ENCODE data around the gene PTGDR.

Gene PTGDR

DNA sequence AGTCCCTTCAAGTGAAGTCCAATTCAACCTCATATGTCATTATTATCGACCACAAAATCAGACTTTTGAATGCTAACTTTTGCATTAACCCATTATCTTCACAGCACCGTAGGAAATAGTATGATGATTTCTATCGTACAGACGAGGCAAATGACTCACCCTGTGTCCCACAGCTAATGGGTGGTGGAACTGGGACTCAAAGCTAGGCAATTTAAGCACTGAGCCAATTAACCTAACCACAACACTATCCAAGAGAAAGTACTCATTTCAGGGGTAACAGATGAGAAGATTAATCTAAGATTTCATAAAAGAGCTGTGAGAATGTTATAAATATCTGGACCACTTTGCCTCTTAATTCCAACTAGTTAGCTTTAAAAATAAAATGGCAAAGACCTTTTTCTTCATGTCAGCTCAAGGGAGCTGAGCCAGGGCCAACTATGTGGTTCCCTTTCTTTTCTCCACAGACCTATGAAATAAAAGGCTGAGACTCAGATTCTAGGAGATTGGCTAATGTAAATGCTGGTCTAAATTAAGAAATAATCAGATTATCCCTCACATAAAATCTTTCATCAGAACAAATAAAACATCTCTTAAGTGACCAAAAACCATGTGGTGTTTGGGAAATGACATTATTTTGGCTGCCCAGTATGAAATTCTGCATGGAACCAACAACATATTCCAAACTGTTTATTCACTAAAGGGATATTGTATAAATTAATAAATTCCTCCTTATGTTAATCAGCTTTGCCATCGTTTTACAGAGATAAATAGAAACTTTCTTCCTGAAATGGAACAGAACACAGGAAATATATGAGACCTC, 51.5 kb downstream of the PTGDR start:
- TF ChIP-seq MAX (IDR thresholded peaks at IDR 0.05; ENCODE audit: low read depth, low read length): no peak
- no peak for TF ChIP-seq MYC (IDR thresholded peaks at IDR 0.05; ENCODE audit: low read depth, low read length)
- TF ChIP-seq CTCF (IDR thresholded peaks at IDR 0.05; ENCODE audit: low read depth, low read length): no peak
- TF ChIP-seq POLR2A (IDR thresholded peaks at IDR 0.05; ENCODE audit: extremely low read depth, insufficient read length): no peak
- no peak overlapping the region for H3K4me3 ChIP-seq (ENCODE audit: low read depth, low read length)
- DNase-seq (ENCODE audit: low read depth): no peak

GRCh38 chr14:52319919-52320318, 52.4 kb downstream of the PTGDR start:
- DNase-seq (ENCODE audit: low read depth): no peak
- TF ChIP-seq POLR2A (IDR thresholded peaks at IDR 0.05; ENCODE audit: extremely low read depth, insufficient read length) (no peak), MYC (IDR thresholded peaks at IDR 0.05; ENCODE audit: low read depth, low read length) (no peak), CTCF (IDR thresholded peaks at IDR 0.05; ENCODE audit: low read depth, low read length) (no peak), MAX (IDR thresholded peaks at IDR 0.05; ENCODE audit: low read depth, low read length) (no peak)
- H3K4me3 ChIP-seq (ENCODE audit: low read depth, low read length): no peak overlapping the region

GRCh38 chr14:52325126-52325525, 57.6 kb downstream of the PTGDR start:
- no peak for TF ChIP-seq MAX (IDR thresholded peaks at IDR 0.05; ENCODE audit: low read depth, low read length)
- TF ChIP-seq CTCF (IDR thresholded peaks at IDR 0.05; ENCODE audit: low read depth, low read length): no peak
- TF ChIP-seq POLR2A (IDR thresholded peaks at IDR 0.05; ENCODE audit: extremely low read depth, insufficient read length): no peak
- TF ChIP-seq MYC (IDR thresholded peaks at IDR 0.05; ENCODE audit: low read depth, low read length): no peak
- no peak overlapping the region for H3K4me3 ChIP-seq (ENCODE audit: low read depth, low read length)
- peak; percentile 68 for DNase-seq (ENCODE audit: low read depth)

DNA sequence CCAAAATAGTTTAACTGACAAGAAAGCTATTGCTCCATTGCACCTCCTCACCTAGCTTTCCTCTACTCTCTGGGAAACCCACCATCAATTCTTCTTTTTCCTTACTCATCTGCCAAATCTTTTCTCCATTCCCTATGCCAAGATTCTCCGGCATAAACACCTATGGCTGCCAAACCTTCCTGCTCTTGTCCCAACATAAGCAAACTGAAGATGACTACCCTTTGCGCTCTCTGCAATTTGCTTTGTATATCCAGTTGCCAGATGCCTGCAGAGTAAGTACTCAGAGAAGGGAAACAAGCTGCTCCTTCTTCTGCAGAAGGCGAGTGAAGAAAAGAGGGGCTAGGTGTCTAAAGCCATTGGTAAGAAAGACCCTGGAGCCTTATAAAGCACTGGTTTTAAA, 58.1 kb downstream of the PTGDR start:
- TF ChIP-seq POLR2A (IDR thresholded peaks at IDR 0.05; ENCODE audit: extremely low read depth, insufficient read length) (no peak), MYC (IDR thresholded peaks at IDR 0.05; ENCODE audit: low read depth, low read length) (no peak), CTCF (IDR thresholded peaks at IDR 0.05; ENCODE audit: low read depth, low read length) (no peak), MAX (IDR thresholded peaks at IDR 0.05; ENCODE audit: low read depth, low read length) (no peak)

More for the DNA sequence above, 58.1 kb downstream of the PTGDR start:
- DNase-seq (ENCODE audit: low read depth): no peak
- H3K4me3 ChIP-seq (ENCODE audit: low read depth, low read length): no peak overlapping the region
